ENCODE data around the gene HMGA1.

HMGA1 gene

DNA sequence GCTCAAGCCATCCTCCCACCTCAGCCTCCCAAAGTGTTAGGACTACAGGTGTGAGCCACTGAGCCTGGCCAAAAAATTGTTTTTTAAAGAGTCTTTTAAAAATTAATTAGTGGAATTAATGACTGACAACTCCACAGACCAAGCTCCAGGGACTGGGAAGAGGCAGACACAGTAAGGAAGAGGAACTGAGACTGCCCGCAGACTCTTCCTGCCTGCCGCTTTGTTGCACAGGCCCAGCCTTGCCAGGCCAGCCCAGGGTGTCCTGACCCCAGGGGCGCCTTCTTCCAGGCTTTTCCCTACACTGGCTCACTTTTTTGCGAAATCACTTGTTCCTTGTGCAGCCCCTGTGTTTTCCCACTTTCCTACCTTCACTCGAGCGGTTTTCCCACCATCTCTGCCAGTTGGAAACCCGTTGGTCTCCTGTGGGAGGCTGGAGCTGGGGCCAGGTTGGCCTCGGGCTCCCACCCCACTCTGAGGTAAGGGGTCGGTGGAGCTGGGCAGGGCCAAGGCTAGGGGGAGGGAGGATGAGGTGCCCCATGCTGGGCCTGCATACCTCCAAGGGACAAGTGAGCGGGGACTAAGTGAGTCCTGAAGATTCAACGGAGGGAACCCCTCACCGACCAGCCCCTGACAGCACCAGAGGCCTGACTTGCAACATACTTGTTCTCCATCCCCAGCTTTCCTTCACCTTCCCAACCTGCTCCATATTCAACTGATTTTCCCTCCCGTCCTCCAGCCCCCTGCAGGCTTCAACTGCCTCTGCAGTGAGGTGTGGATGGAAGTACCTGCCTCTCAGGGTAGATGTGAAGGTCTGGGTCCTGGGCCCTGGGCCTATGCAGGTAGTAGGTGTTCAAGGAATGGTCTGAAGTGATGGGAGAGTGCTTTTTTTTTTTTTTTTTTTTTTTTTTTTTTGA is 35.6 kb downstream of the HMGA1 start:
- H3K27ac ChIP-seq (ENCODE audit: low read depth, low read length) = no peak overlapping the region
- H3K36me3 ChIP-seq (ENCODE audit: control insufficient read depth, insufficient read depth, low read length) = no peaks in the 10 kb centered on the region
- H3K9me3 ChIP-seq (ENCODE audit: control insufficient read depth, insufficient read depth, low read depth, low read length) = no peaks in the 10 kb centered on the region; the same call in 1 of the 2 replicates
- no peak overlapping the region for H3K9ac ChIP-seq (ENCODE audit: low read length)
- H3K4me1 ChIP-seq (ENCODE audit: control insufficient read depth, insufficient read depth, low read length) = peaks cover 4% of the 10 kb centered on the region; the same call in 1 of the 2 replicates
- H3K4me3 ChIP-seq (ENCODE audit: low read depth, low read length) = no peak overlapping the region
- no peaks in the 10 kb centered on the region for H3K27me3 ChIP-seq (ENCODE audit: control insufficient read depth, insufficient read depth, low read length)

DNA sequence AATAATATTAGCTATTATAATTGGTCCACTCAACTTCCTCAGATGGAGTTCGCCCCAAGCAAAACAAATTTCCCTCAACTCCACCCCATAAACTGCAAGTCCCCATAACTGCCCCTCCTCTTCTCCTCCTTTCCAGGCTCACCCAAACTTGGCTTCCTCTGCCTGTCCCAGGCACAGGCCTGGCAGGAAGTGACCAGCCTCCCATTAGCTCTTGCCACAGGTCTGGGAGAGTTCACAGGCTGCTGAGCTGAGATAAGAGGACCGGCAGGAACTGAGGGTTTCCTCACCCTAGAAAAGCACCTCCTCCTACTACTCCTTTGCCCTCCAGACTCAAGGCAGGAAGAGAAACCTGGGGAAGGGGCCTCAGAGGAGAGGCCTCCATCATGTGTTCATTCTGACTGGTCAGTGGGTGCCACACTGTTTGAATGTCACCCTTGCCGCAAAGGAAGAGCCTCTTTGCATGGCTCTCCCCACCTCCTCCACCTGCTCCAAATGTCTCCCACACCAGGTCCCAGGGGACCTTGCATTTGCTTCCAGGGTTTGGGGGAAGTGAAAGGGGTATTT is 36.7 kb downstream of the HMGA1 start:
- no peak overlapping the region for H3K4me3 ChIP-seq (ENCODE audit: low read depth, low read length)

DNA sequence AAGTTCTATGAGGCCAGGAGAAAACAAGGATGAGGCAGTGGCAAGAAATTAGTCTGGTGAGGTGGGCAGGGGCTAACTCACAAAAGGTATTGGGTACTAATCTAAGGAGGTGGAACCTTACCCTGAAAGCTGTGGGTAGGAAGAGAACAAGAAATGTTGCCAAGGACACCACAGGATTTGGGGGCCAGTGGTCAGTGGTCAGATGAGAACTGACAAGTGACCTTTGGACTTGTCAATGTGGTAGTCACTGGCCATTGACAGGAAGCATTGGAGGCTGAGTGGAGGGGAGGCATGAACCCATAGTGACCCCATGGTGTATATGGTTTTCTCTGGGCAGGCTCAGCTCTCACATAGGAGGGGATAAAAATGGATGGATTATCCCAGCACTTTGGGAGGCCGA is 37.5 kb downstream of the HMGA1 start:
- H3K27me3 ChIP-seq (ENCODE audit: control insufficient read depth, insufficient read depth, low read length) = no peaks in the 10 kb centered on the region
- H3K9me3 ChIP-seq (ENCODE audit: control insufficient read depth, insufficient read depth, low read depth, low read length) = no peaks in the 10 kb centered on the region; the same call in 1 of the 2 replicates
- H3K36me3 ChIP-seq (ENCODE audit: control insufficient read depth, insufficient read depth, low read length) = no peaks in the 10 kb centered on the region; the same call in 1 of the 2 replicates
- peaks cover 4% of the 10 kb centered on the region; the same call in 1 of the 2 replicates for H3K4me1 ChIP-seq (ENCODE audit: control insufficient read depth, insufficient read depth, low read length)
- H3K4me3 ChIP-seq (ENCODE audit: low read depth, low read length) = no peak overlapping the region
- H3K27ac ChIP-seq (ENCODE audit: low read depth, low read length) = no peak overlapping the region
- H3K9ac ChIP-seq (ENCODE audit: low read length) = no peak overlapping the region

More for the DNA sequence above, 36.7 kb downstream of the HMGA1 start:
- Histone ChIP-seq H3K4me1 (ENCODE audit: control insufficient read depth, insufficient read depth, low read length) (peaks cover 4% of the 10 kb centered on the region; the same call in 1 of the 2 replicates), H3K9me3 (ENCODE audit: control insufficient read depth, insufficient read depth, low read depth, low read length) (no peaks in the 10 kb centered on the region; the same call in 1 of the 2 replicates), H3K36me3 (ENCODE audit: control insufficient read depth, insufficient read depth, low read length) (no peaks in the 10 kb centered on the region), H3K27ac (ENCODE audit: low read depth, low read length) (no peak overlapping the region), H3K27me3 (ENCODE audit: control insufficient read depth, insufficient read depth, low read length) (no peaks in the 10 kb centered on the region), H3K9ac (ENCODE audit: low read length) (no peak overlapping the region)

DNA sequence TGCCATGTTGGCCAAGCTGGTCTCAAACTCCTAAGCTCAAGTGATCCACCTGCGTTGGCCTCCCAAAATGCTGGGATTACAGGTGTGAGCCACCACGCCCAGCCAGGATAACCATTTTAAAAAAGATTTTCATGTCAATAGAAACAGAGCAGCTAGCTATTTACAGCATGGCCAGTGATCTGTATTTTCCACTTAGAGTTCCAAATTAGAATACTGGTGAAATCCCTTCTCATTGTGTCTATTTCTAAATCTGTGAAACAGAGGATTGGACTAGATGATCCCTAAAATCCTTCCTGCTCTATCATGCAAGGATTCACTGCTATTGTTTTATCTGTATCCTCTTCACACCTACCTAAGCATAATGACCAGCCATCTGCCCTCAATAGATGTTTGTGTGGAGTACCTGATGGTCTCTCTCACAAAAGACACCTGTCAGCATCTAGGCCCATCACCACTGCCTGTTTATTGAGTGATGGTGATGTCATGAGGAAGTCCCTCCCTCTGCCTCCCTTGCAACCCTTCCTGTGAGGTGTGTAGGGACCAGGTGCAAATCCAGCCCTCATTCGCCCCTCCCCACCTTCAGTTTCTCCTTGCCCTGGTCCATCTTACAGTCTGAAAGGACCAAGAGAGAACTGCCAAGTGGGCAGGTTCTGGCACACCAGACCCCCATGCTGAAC is 38.6 kb downstream of the HMGA1 start:
- Histone ChIP-seq H3K27ac (ENCODE audit: low read depth, low read length) (no peak overlapping the region), H3K27me3 (ENCODE audit: control insufficient read depth, insufficient read depth, low read length) (no peaks in the 10 kb centered on the region), H3K4me1 (ENCODE audit: control insufficient read depth, insufficient read depth, low read length) (peaks cover 4% of the 10 kb centered on the region; the same call in 1 of the 2 replicates), H3K4me3 (ENCODE audit: low read depth, low read length) (no peak overlapping the region), H3K9ac (ENCODE audit: low read length) (no peak overlapping the region), H3K9me3 (ENCODE audit: control insufficient read depth, insufficient read depth, low read depth, low read length) (no peaks in the 10 kb centered on the region), H3K36me3 (ENCODE audit: control insufficient read depth, insufficient read depth, low read length) (peaks cover 6% of the 10 kb centered on the region)

DNA sequence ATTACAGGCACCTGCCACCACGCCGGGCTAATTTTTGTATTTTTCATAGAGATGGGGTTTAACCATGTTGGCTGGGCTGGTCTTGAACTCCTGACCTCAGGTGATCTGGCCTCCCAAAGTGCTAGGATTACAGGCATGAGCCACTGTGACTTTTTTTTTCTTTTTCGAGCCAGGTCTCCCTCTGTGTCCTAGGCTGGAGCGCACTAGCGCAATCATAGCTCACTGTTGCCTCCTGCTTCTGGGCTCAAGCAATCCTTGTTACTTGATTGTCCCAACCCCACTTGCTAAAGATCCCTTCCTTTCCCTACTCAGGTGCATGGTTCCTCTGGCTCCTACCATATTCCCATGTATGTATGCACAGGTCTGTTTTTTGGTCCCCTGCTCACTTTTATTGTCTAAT is 39.5 kb downstream of the HMGA1 start:
- Histone ChIP-seq H3K27me3 (ENCODE audit: control insufficient read depth, insufficient read depth, low read length) (no peaks in the 10 kb centered on the region), H3K9ac (ENCODE audit: low read length) (no peak overlapping the region), H3K27ac (ENCODE audit: low read depth, low read length) (no peak overlapping the region), H3K36me3 (ENCODE audit: control insufficient read depth, insufficient read depth, low read length) (peaks cover 6% of the 10 kb centered on the region), H3K4me1 (ENCODE audit: control insufficient read depth, insufficient read depth, low read length) (peaks cover 4% of the 10 kb centered on the region; the same call in 1 of the 2 replicates), H3K4me3 (ENCODE audit: low read depth, low read length) (no peak overlapping the region), H3K9me3 (ENCODE audit: control insufficient read depth, insufficient read depth, low read depth, low read length) (no peaks in the 10 kb centered on the region)

DNA sequence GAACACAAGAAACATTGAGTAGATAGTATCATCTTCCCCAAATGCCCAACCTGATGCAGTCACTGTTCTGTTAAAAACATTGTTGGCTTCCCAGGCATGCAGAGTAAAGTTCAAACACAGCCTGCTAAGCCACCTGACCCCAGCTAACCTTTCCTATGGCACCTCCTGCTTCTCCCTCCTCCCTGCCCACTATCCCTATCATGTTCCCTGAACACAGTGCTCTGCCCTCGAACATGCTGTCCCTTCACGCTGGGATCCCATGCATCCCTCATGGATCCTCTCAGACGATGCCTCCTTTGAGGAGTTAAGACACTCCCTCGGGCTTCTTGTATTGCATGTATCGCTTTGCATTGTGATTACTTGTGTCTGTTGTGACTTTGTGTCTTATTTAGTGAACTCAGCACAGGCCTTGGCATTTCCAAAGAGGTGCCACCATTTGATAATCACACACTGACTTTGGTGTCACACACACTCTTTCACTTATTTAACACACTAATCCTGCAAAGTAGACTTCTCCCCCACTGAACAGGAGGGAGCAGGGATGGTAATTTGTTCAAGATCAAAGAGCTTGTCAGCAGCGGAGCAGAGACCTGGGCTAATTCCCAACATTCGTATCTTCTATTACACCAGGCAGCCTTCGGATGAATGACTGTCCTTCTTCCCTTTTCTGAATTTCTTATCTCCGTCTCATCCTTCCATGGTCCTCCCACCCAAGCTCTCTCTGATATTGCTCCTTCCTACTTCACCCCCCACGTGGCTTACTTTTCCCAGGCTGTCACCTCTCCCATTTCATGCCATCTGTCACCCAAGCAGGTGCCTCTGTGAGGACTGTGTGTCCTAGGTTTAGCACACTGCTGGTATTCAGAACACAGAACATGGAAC is 40.4 kb downstream of the HMGA1 start:
- Histone ChIP-seq H3K27ac (ENCODE audit: low read depth, low read length) (no peak overlapping the region), H3K9me3 (ENCODE audit: control insufficient read depth, insufficient read depth, low read depth, low read length) (no peaks in the 10 kb centered on the region), H3K27me3 (ENCODE audit: control insufficient read depth, insufficient read depth, low read length) (no peaks in the 10 kb centered on the region), H3K4me1 (ENCODE audit: control insufficient read depth, insufficient read depth, low read length) (peaks cover 4% of the 10 kb centered on the region; the same call in 1 of the 2 replicates), H3K36me3 (ENCODE audit: control insufficient read depth, insufficient read depth, low read length) (peaks cover 6% of the 10 kb centered on the region), H3K9ac (ENCODE audit: low read length) (no peak overlapping the region), H3K4me3 (ENCODE audit: low read depth, low read length) (no peak overlapping the region)

DNA sequence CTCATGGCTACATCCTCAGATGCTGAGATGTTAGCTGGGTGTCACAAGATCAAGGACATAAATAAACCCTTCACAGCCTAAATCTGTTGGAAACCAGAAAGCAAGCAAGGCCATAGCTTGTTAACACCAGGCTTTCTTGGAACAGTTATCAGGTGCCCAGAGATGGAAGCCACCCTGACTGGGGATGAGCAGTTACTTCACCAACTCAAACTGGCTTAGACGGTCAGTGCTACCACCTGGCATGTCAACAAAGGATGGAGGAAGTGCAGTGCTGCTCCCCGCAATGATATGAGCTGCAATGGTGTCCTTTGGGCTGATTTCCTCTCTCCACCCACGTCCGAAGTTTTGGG is 41.1 kb downstream of the HMGA1 start:
- Histone ChIP-seq H3K36me3 (ENCODE audit: control insufficient read depth, insufficient read depth, low read length) (peaks cover 6% of the 10 kb centered on the region), H3K27me3 (ENCODE audit: control insufficient read depth, insufficient read depth, low read length) (no peaks in the 10 kb centered on the region), H3K4me3 (ENCODE audit: low read depth, low read length) (no peak overlapping the region), H3K27ac (ENCODE audit: low read depth, low read length) (no peak overlapping the region), H3K4me1 (ENCODE audit: control insufficient read depth, insufficient read depth, low read length) (no peaks in the 10 kb centered on the region; the same call in 1 of the 2 replicates), H3K9ac (ENCODE audit: low read length) (no peak overlapping the region), H3K9me3 (ENCODE audit: control insufficient read depth, insufficient read depth, low read depth, low read length) (no peaks in the 10 kb centered on the region)

DNA sequence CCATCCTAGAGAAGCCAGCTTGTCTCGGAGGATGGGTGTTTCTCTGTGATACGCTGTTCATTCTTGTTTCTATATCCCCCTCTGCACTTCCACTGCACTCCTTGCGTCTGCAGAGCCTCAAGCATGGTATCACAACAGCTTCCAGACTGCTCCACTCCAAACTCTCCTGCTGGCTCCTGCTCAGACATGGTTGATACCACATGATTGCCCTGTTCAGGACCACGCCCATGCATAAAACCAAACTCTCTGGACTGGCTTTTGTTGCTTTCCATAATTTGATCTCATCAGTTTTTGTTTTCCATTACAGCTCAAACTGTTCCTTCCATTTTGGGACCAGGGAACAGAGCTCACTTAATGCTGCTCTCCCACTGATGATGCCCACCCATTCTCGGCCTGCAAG is 42.2 kb downstream of the HMGA1 start:
- H3K36me3 ChIP-seq (ENCODE audit: control insufficient read depth, insufficient read depth, low read length) = peaks cover 6% of the 10 kb centered on the region
- H3K27me3 ChIP-seq (ENCODE audit: control insufficient read depth, insufficient read depth, low read length) = no peaks in the 10 kb centered on the region
- H3K4me3 ChIP-seq (ENCODE audit: low read depth, low read length) = no peak overlapping the region
- no peaks in the 10 kb centered on the region for H3K4me1 ChIP-seq (ENCODE audit: control insufficient read depth, insufficient read depth, low read length)
- no peak overlapping the region for H3K9ac ChIP-seq (ENCODE audit: low read length)
- H3K27ac ChIP-seq (ENCODE audit: low read depth, low read length) = no peak overlapping the region
- no peaks in the 10 kb centered on the region for H3K9me3 ChIP-seq (ENCODE audit: control insufficient read depth, insufficient read depth, low read depth, low read length)

DNA sequence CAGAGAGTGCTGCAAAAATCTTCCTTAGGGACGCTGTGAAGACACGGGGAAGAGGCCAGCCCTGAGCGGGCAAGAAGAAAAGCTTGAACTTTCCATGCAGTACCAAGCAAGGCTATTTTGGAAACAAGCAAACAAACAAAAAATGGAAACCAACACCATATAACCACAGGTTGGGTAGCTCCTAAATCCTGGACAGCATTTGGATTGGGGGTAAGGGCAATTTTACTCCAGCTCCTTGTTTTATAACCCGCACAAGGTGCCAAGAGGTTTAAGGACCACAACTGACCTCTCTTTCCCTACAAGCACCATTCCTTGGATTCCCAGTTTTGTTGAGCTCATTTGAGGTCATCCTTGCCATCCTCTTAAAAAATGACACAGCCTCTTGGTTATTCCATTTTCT is 43.5 kb downstream of the HMGA1 start:
- Histone ChIP-seq H3K27me3 (ENCODE audit: control insufficient read depth, insufficient read depth, low read length) (no peaks in the 10 kb centered on the region), H3K9ac (ENCODE audit: low read length) (no peak overlapping the region), H3K9me3 (ENCODE audit: control insufficient read depth, insufficient read depth, low read depth, low read length) (no peaks in the 10 kb centered on the region), H3K27ac (ENCODE audit: low read depth, low read length) (no peak overlapping the region), H3K4me1 (ENCODE audit: control insufficient read depth, insufficient read depth, low read length) (no peaks in the 10 kb centered on the region), H3K4me3 (ENCODE audit: low read depth, low read length) (no peak overlapping the region), H3K36me3 (ENCODE audit: control insufficient read depth, insufficient read depth, low read length) (peaks cover 10% of the 10 kb centered on the region)

DNA sequence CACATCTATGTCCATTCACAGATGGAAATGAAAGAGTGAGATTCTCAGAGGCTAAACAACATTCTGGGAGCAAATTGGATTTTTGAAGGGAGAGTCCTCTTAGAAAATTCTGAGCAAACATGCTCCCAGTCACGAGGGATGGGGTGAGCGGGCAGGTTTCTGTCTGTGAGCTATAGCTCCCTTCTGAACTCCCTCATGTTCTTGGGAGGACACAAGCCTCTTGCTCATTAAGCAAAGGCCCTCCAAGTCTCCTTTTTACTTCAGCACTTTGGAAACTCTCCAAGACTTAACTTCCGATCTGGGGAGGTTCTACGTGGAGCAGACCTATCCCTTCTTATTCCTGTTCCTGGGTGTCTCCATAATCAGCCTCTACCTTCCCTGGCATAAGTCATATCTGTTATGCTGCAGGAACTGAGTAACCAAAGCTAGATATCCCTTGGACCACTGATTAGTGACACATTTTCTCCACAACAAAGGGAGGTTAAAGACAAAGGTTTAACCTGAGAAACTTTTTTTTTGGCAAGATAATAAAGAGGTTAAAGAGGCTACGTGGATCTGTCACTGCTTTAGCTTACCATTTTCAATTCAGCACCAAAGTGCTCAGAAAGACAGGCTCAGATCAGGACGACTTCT is 45.1 kb downstream of the HMGA1 start:
- H3K27ac ChIP-seq (ENCODE audit: low read depth, low read length) = no peak overlapping the region
- H3K4me1 ChIP-seq (ENCODE audit: control insufficient read depth, insufficient read depth, low read length) = no peaks in the 10 kb centered on the region
- H3K9ac ChIP-seq (ENCODE audit: low read length) = no peak overlapping the region
- no peaks in the 10 kb centered on the region for H3K9me3 ChIP-seq (ENCODE audit: control insufficient read depth, insufficient read depth, low read depth, low read length)
- peaks cover 10% of the 10 kb centered on the region for H3K36me3 ChIP-seq (ENCODE audit: control insufficient read depth, insufficient read depth, low read length)
- H3K27me3 ChIP-seq (ENCODE audit: control insufficient read depth, insufficient read depth, low read length) = no peaks in the 10 kb centered on the region
- no peak overlapping the region for H3K4me3 ChIP-seq (ENCODE audit: low read depth, low read length)

Measured in HUES6 (cell line).